RKO (cell line): Measurements from ENCODE around the gene GCH1.

ENCODE experiments used
- DNase-seq: peaks from one replicate; pipeline ENCODE4 v3.0.0-alpha.2; 2016; ENCODE audit warnings: low spot score

GCH1 gene

GRCh38 chr14:54797556-54797955, 105.1 kb downstream of the GCH1 start:
- DNase-seq: no peak

DNA sequence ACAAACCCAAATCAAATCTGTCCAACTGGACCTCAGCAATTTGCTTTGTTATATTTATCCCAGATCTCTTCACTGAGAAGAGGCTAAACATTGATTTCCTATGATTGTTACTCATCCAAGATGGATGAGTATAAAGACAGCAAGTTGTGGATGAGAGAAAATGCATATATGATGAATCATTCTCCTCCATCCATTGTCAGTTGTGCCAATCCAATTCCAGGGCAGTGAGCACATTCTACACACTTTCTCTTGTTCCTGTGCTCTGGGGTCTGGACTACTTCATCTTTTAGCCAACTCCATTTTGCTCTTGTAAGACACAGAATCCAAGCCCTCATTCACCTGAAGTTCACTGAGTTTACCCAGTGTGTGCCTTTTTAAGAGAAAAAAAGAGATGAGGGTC, 105.7 kb downstream of the GCH1 start:
- peak; percentile 38 for DNase-seq

DNA sequence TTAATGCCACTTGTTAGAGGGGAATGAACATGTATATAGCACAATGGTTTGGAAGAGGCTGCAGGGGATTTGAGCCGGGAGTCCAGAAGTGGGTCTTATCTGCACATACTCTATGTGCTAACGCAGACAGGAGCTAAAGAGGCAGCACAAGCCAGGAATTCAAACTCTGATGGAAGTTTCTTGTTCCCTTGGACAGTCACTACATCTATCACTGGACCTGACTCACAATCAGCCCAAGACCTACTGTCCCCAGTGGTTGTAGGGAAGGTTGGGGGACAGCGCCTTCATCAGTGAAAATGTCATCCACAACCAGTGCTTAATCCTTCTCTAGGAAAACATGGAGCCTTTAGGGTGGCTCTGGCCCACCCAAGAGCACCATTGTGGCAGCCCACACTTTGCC, 107.8 kb downstream of the GCH1 start:
- DNase-seq: no peak

- no peak for DNase-seq
Measured at GRCh38 chr14:54794159-54794558, 108.5 kb downstream of the GCH1 start.

DNA sequence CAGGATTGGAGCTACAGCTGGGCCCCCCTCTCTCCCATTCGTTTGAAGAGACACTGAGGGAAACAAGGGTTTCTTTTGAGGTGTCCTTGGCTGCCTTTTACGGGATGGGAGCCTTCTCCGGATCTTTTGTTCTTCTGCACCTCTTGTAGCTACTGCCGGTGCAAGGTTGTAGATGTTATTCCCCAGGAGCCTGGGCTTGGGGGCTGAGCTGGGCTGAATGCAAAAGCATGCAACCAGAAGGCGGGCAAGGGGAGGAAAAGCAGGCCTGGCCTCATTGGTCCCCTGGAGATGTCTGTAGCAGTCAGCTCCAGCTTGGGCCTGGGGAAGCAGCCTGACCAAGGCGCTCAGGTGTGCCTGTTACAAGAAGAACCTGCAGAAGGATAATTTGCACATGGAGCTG, 110.3 kb downstream of the GCH1 start:
- DNase-seq: no peak
